Trophoblast cell (in vitro differentiated cells and primary cell): Measurements from ENCODE around the gene WFDC1.

ENCODE experiments used
- DNase-seq, 2 donors: peaks; one replicate each; pipeline ENCODE4 v3.0.0-alpha.2; 2016
- H2AFZ ChIP-seq: 2 replicates; pipeline ENCODE4 v1.6.1; 2013; ENCODE audit warnings: low read length, moderate library complexity, mild to moderate bottlenecking; ENCODE audit not compliant: insufficient read depth, poor library complexity
- H2AK5ac ChIP-seq: 2 replicates; pipeline ENCODE4 v1.6.1; 2013; ENCODE audit warnings: mild to moderate bottlenecking, low read length
- H2BK120ac ChIP-seq: 2 replicates; pipeline ENCODE4 v1.6.1; 2013; ENCODE audit warnings: low read length, mild to moderate bottlenecking, moderate library complexity; ENCODE audit not compliant: insufficient read depth, poor library complexity
- H2BK12ac ChIP-seq: 2 replicates; pipeline ENCODE4 v1.6.1; 2013; ENCODE audit warnings: mild to moderate bottlenecking, low read length, moderate library complexity
- H2BK5ac ChIP-seq: 2 replicates; pipeline ENCODE4 v1.6.1; 2013; ENCODE audit warnings: low read length, low read depth, moderate library complexity, mild to moderate bottlenecking; ENCODE audit not compliant: poor library complexity
- H3K14ac ChIP-seq: 2 replicates; pipeline ENCODE4 v1.6.1; 2013; ENCODE audit warnings: mild to moderate bottlenecking, low read length
- H3K18ac ChIP-seq: 2 replicates; pipeline ENCODE4 v1.6.1; 2013; ENCODE audit warnings: mild to moderate bottlenecking, low read length
- H3K23ac ChIP-seq: 2 replicates; pipeline ENCODE4 v1.6.1; 2013; ENCODE audit warnings: low read length
- H3K27ac ChIP-seq: 2 replicates; pipeline ENCODE4 v1.5.1; 2013; ENCODE audit warnings: low read depth, mild to moderate bottlenecking, inconsistent platforms, low read length, moderate library complexity
- H3K27me3 ChIP-seq: 2 replicates; pipeline ENCODE4 v1.6.1; 2013; ENCODE audit warnings: inconsistent platforms, mild to moderate bottlenecking, low read length, moderate library complexity; ENCODE audit not compliant: insufficient read depth
- H3K36me3 ChIP-seq, 2 experiments: 1 replicate in 1 of 2; 2 replicates in 1 of 2; pipeline ENCODE4 v1.6.1; 2013; ENCODE audit warnings: low read length in 2 of 2, mild to moderate bottlenecking in 2 of 2, moderate library complexity in 1 of 2; ENCODE audit not compliant: insufficient read depth in 2 of 2, control insufficient read depth in 1 of 2
- H3K4ac ChIP-seq: 2 replicates; pipeline ENCODE4 v1.6.1; 2013; ENCODE audit warnings: low read depth, mild to moderate bottlenecking, low read length, moderate library complexity
- H3K4me1 ChIP-seq, 2 experiments: 1 replicate in 1 of 2; 2 replicates in 1 of 2; pipeline ENCODE4 v1.6.1; 2013; ENCODE audit warnings: low read length in 2 of 2, mild to moderate bottlenecking in 2 of 2, moderate library complexity in 1 of 2; ENCODE audit not compliant: insufficient read depth in 2 of 2, control insufficient read depth in 1 of 2
- H3K4me2 ChIP-seq: 2 replicates; pipeline ENCODE4 v1.6.1; 2013; ENCODE audit warnings: inconsistent platforms, mild to moderate bottlenecking, low read length, moderate library complexity
- H3K4me3 ChIP-seq: 2 replicates; pipeline ENCODE4 v1.5.1; 2013; ENCODE audit warnings: mild to moderate bottlenecking, low read depth, low read length, inconsistent platforms
- H3K79me1 ChIP-seq: one replicate; pipeline ENCODE4 v1.6.1; 2013; ENCODE audit warnings: low read length
- H3K79me2 ChIP-seq: 2 replicates; pipeline ENCODE4 v1.6.1; 2013; ENCODE audit warnings: low read length, mild to moderate bottlenecking; ENCODE audit not compliant: control insufficient read depth, insufficient read depth, poor library complexity
- H3K9ac ChIP-seq: 2 replicates; pipeline ENCODE4 v1.6.1; 2013; ENCODE audit warnings: mild to moderate bottlenecking, low read length
- H3K9me3 ChIP-seq: 2 replicates; pipeline ENCODE4 v1.6.1; 2013; ENCODE audit warnings: low read depth, mild to moderate bottlenecking, control low read depth, inconsistent platforms, low read length; ENCODE audit not compliant: insufficient read depth
- H4K12ac ChIP-seq: 2 replicates; pipeline ENCODE4 v1.6.1; 2013; ENCODE audit warnings: low read depth, mild to moderate bottlenecking, low read length, moderate library complexity
- H4K8ac ChIP-seq: 2 replicates; pipeline ENCODE4 v1.6.1; 2013; ENCODE audit warnings: low read depth, mild to moderate bottlenecking, low read length, moderate library complexity
- H4K91ac ChIP-seq: one replicate; pipeline ENCODE4 v1.6.1; 2013; ENCODE audit warnings: low read depth, mild to moderate bottlenecking, low read length, moderate library complexity
- WGBS: extraction: QIAGEN DNeasy Blood & Tissue Kit; methylation state at CpG from one replicate; pipeline ENCODE4 v1.1.7; 2013; ENCODE audit warnings: missing lambda C conversion rate; ENCODE audit not compliant: insufficient read length, insufficient coverage; ENCODE audit errors: extremely low coverage; 5-methylcytosine and 5-hydroxymethylcytosine counted together

The WFDC1 gene

DNA sequence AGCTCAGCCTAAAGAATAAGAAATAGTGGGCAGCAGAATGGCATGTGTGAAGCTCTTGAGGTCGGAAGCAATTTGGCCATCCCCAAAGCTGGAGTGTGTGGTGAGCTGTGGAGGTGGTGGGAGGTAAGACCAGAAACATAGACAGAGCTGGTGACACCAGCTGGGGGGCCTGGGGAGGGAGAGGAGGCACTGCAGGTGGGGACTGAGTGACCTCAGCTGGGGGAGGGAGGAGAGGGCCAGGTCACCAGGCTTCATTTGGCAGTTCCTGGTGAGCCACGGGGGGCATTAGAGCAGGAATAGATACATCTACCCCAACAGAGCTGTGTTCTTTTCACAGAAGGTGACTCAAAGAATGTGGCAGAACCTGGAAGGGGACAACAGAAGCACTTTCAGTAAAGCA is 31.9 kb downstream of the WFDC1 start:
- H4K8ac ChIP-seq: no peak overlapping the region
- H3K36me3 ChIP-seq: no peaks in the 10 kb centered on the region
- no peaks in the 10 kb centered on the region for H3K79me2 ChIP-seq
- no peak overlapping the region for H4K91ac ChIP-seq
- peaks cover 1% of the 10 kb centered on the region for H3K9me3 ChIP-seq
- no peaks in the 10 kb centered on the region for H3K79me1 ChIP-seq
- no peak overlapping the region for H3K4me3 ChIP-seq
- peaks cover 3 to 4% of the 10 kb centered on the region in 2 experiments for H3K4me1 ChIP-seq
- H4K12ac ChIP-seq: no peak overlapping the region
- no peak overlapping the region for H3K4me2 ChIP-seq
- H3K14ac ChIP-seq: no peak overlapping the region
- H2BK120ac ChIP-seq: no peak overlapping the region
- no peak for DNase-seq
- H3K27ac ChIP-seq: no peak overlapping the region
- no peak overlapping the region for H3K23ac ChIP-seq
- no peak overlapping the region for H2AFZ ChIP-seq
- H3K18ac ChIP-seq: no peak overlapping the region
- H2AK5ac ChIP-seq: no peak overlapping the region
- no peak overlapping the region for H3K4ac ChIP-seq
- no peak overlapping the region for H3K9ac ChIP-seq
- no peak overlapping the region for H2BK12ac ChIP-seq
- no peaks in the 10 kb centered on the region for H3K27me3 ChIP-seq
- WGBS: no CpG with 5 or more reads among the region's 2 CpGs
- no peak overlapping the region for H2BK5ac ChIP-seq

GRCh38 chr16:84327926-84328505 is 33.3 kb downstream of the WFDC1 start:
- Histone ChIP-seq H3K4me3 (no peak overlapping the region), H4K8ac (no peak overlapping the region), H3K4me2 (no peak overlapping the region), H3K9me3 (peaks cover 1% of the 10 kb centered on the region), H3K4me1 (no peaks in the 10 kb centered on the region), H3K14ac (no peak overlapping the region), H2BK120ac (no peak overlapping the region), H3K18ac (no peak overlapping the region), H3K36me3 (no peaks in the 10 kb centered on the region), H4K12ac (no peak overlapping the region), H3K4ac (no peak overlapping the region), H2AFZ (no peak overlapping the region), H3K27ac (no peak overlapping the region), H3K79me2 (no peaks in the 10 kb centered on the region), H4K91ac (no peak overlapping the region), H3K23ac (no peak overlapping the region), H3K79me1 (no peaks in the 10 kb centered on the region), H3K27me3 (no peaks in the 10 kb centered on the region), H2BK12ac (no peak overlapping the region), H2BK5ac (no peak overlapping the region), H2AK5ac (no peak overlapping the region), H3K9ac (no peak overlapping the region)
- WGBS: no CpG with 5 or more reads among the region's 13 CpGs
- DNase-seq: no peak

GRCh38 chr16:84329016-84329415 is 34.3 kb downstream of the WFDC1 start:
- H2BK12ac ChIP-seq: no peak overlapping the region
- WGBS: no CpG with 5 or more reads among the region's 8 CpGs
- no peak overlapping the region for H3K4ac ChIP-seq
- no peaks in the 10 kb centered on the region for H3K79me2 ChIP-seq
- no peak overlapping the region for H4K91ac ChIP-seq
- no peak overlapping the region for H2AFZ ChIP-seq
- no peak overlapping the region for H3K4me2 ChIP-seq
- H3K27ac ChIP-seq: no peak overlapping the region
- H3K9me3 ChIP-seq: peaks cover 1% of the 10 kb centered on the region
- no peak overlapping the region for H3K18ac ChIP-seq
- H3K27me3 ChIP-seq: no peaks in the 10 kb centered on the region
- no peaks in the 10 kb centered on the region for H3K36me3 ChIP-seq
- H3K14ac ChIP-seq: no peak overlapping the region
- H3K79me1 ChIP-seq: no peaks in the 10 kb centered on the region
- no peak overlapping the region for H2AK5ac ChIP-seq
- no peak overlapping the region for H3K23ac ChIP-seq
- no peak overlapping the region for H2BK5ac ChIP-seq
- H4K8ac ChIP-seq: no peak overlapping the region
- H3K4me1 ChIP-seq: no peaks in the 10 kb centered on the region
- no peak overlapping the region for H3K4me3 ChIP-seq
- no peak overlapping the region for H2BK120ac ChIP-seq
- H4K12ac ChIP-seq: no peak overlapping the region
- DNase-seq: no peak
- no peak overlapping the region for H3K9ac ChIP-seq

- Histone ChIP-seq H3K79me2 (no peaks in the 10 kb centered on the region), H3K9ac (no peak overlapping the region), H3K4me1 (no peaks in the 10 kb centered on the region), H3K79me1 (no peaks in the 10 kb centered on the region), H4K91ac (no peak overlapping the region), H2BK5ac (no peak overlapping the region), H3K4ac (no peak overlapping the region), H3K27me3 (no peaks in the 10 kb centered on the region), H3K14ac (no peak overlapping the region), H3K4me2 (no peak overlapping the region), H3K4me3 (no peak overlapping the region), H3K27ac (no peak overlapping the region), H3K36me3 (no peaks in the 10 kb centered on the region), H4K8ac (no peak overlapping the region), H2AK5ac (no peak overlapping the region), H2AFZ (no peak overlapping the region), H2BK120ac (no peak overlapping the region), H2BK12ac (no peak overlapping the region), H4K12ac (no peak overlapping the region), H3K9me3 (peaks cover 1% of the 10 kb centered on the region), H3K18ac (no peak overlapping the region), H3K23ac (no peak overlapping the region)
- no CpG with 5 or more reads among the region's 18 CpGs for WGBS
- no peak for DNase-seq
These were observed 35.4 kb downstream of the WFDC1 start for GRCh38 chr16:84329843-84330684.
